HepG2 (cell line): ENCODE measurements around the gene MYH9. TPM values are rescaled to one million over a fixed set of nuclear protein-coding genes. Genes with fewer than 3 reads are reported as not detected.

Experiments
- ATF7-NPFF ChIP-seq: sonication (generic); formaldehyde crosslinking; IDR thresholded peaks from 2 replicates; pipeline ENCODE4 v1.8.1; 2023; ENCODE audit warnings: mild to moderate bottlenecking, low read depth, missing genetic modification reagents, moderate library complexity
- CAMTA2 ChIP-seq: sonication (generic); formaldehyde crosslinking; IDR thresholded peaks from 2 replicates; pipeline ENCODE4 v1.4.0; 2020; ENCODE audit warnings: mild to moderate bottlenecking, missing genetic modification reagents, borderline replicate concordance
- CBX1 ChIP-seq: IDR thresholded peaks from one replicate; pipeline ENCODE4 v1.6.1; 2016; ENCODE audit warnings: antibody characterized with exemption, low read depth
- EP300 ChIP-seq, 3 experiments: sonication (generic) in 1 of 3; formaldehyde crosslinking in 1 of 3; IDR thresholded peaks; 2 replicates each; pipeline versions ENCODE4 v1.5.1 to v1.6.1; 2011 to 2020; ENCODE audit warnings: low read depth in 2 of 3, low read length in 2 of 3, borderline replicate concordance in 1 of 3, improper control_type of control experiment in 1 of 3, mild to moderate bottlenecking in 1 of 3, missing genetic modification reagents in 1 of 3, moderate library complexity in 1 of 3
- HNF4G ChIP-seq, 2 experiments: sonication (generic) in 1 of 2; formaldehyde crosslinking in 1 of 2; IDR thresholded peaks; 2 replicates each; pipeline versions ENCODE4 v1.4.0 to v1.6.1; 2011 to 2020; ENCODE audit warnings: borderline replicate concordance in 2 of 2, low read depth in 2 of 2, mild to moderate bottlenecking in 2 of 2, low read length in 1 of 2, missing genetic modification reagents in 1 of 2, moderate library complexity in 1 of 2
- HNRNPLL ChIP-seq: fragments of 200-400 bp; formaldehyde crosslinking; IDR thresholded peaks from 2 replicates; pipeline ENCODE4 v1.6.1; 2017; ENCODE audit warnings: mild to moderate bottlenecking, low read depth, low read length; ENCODE audit not compliant: poor library complexity, severe bottlenecking
- JUND ChIP-seq: sonication (generic); formaldehyde crosslinking; IDR thresholded peaks from 2 replicates; pipeline ENCODE4 v1.8.0; 2022; ENCODE audit warnings: mild to moderate bottlenecking, missing genetic modification reagents
- MYC ChIP-seq: sonication (generic); formaldehyde crosslinking; IDR thresholded peaks from 2 replicates; pipeline ENCODE4 v1.9.0; 2021; ENCODE audit warnings: missing genetic modification reagents, borderline replicate concordance
- RERE ChIP-seq: IDR thresholded peaks from 2 replicates; pipeline ENCODE4 v1.6.1; 2016; ENCODE audit warnings: low read depth, missing genetic modification reagents, missing compliant biosample characterization
- SAP130 ChIP-seq: IDR thresholded peaks from 2 replicates; pipeline ENCODE4 v1.6.1; 2016; ENCODE audit warnings: low read depth
- TAF1 ChIP-seq: sonication (generic); formaldehyde crosslinking; IDR thresholded peaks from 2 replicates; pipeline ENCODE4 v1.4.0; 2020; ENCODE audit warnings: missing genetic modification reagents
- TOPORS ChIP-seq: sonication (generic); formaldehyde crosslinking; IDR thresholded peaks from 2 replicates; pipeline ENCODE4 v1.8.0; 2023; ENCODE audit warnings: mild to moderate bottlenecking, missing genetic modification reagents
- XRCC5 ChIP-seq: fragments of 200-400 bp; formaldehyde crosslinking; optimal IDR thresholded peaks from 2 replicates; pipeline ENCODE3; 2017; ENCODE audit warnings: mild to moderate bottlenecking, low read length
- ZNF331 ChIP-seq: sonication (generic); formaldehyde crosslinking; IDR thresholded peaks from 2 replicates; pipeline ENCODE4 v1.4.0; 2020; ENCODE audit warnings: missing genetic modification reagents
- ZNF605 ChIP-seq: sonication (generic); formaldehyde crosslinking; IDR thresholded peaks from 2 replicates; pipeline ENCODE4 v1.8.0; 2022; ENCODE audit warnings: mild to moderate bottlenecking, missing genetic modification reagents
- ZNF616 ChIP-seq: sonication (generic); formaldehyde crosslinking; IDR thresholded peaks from 2 replicates; pipeline ENCODE4 v1.5.0; 2020; ENCODE audit warnings: low read depth, mild to moderate bottlenecking, missing genetic modification reagents
- ZSCAN5A ChIP-seq: sonication (generic); formaldehyde crosslinking; IDR thresholded peaks from 2 replicates; pipeline ENCODE4 v1.8.0; 2022; ENCODE audit warnings: mild to moderate bottlenecking, missing genetic modification reagents, borderline replicate concordance
- polyA plus RNA-seq, 8 experiments: library from polyadenylated mRNA; depleted of rRNA in 3 of 8; stranded (reverse) in 7 of 8; unstranded in 1 of 8; fragments of >200 nt; fragmentation: Illumina TruSeq in 4 of 8; extraction: Trizol in 4 of 8; gene quantifications; 2 replicates each; pipeline versions ENCODE4 v1.2.1 to v1.2.3, GENCODE V29; 2011 to 2016; ENCODE audit warnings: low read depth in 4 of 8, missing spikeins in 1 of 8, mixed read lengths in 1 of 8; ENCODE audit not compliant: insufficient read depth in 1 of 8
- total RNA-seq, 5 experiments: library from RNA; depleted of rRNA; stranded (reverse); fragments of >200 nt; fragmentation: Illumina TruSeq; extraction: Trizol; gene quantifications; 2 replicates each; pipeline ENCODE4 v1.2.3, GENCODE V29; 2016; ENCODE audit warnings: low read depth in 1 of 5

Gene MYH9
- total and polyA plus RNA-seq, 2 of the 13 experiments (the other 11 are each of a cell fraction or from before 2014, with no cell fraction given), result 50.7 to 98.5 TPM

GRCh38 chr22:36351921-36352802 lies 35.6 kb downstream of the MYH9 start (continued):
- TF ChIP-seq ZNF331 (CRISPR knock-in tag), result peak; percentile 73; the same call in 1 of the 2 replicates
- TF ChIP-seq JUND (CRISPR knock-in tag), result peak; percentile 34; the same call in 1 of the 2 replicates
- peak; percentile 68; the same call in 1 of the 2 replicates for TF ChIP-seq RERE (CRISPR knock-in tag)
- TF ChIP-seq CBX1, result no peak
- no peak for TF ChIP-seq CAMTA2 (CRISPR knock-in tag)
- TF ChIP-seq EP300 (IDR thresholded peaks at IDR 0.05; ENCODE audit: low read depth in 2 of 2, low read length in 2 of 2), result peak in 1 of 2 experiments; percentile 73; a peak in 2 of 4 replicates
- no peak; the same call in 1 of the 2 replicates for TF ChIP-seq EP300 (CRISPR knock-in tag; IDR thresholded peaks at IDR 0.05; ENCODE audit: borderline replicate concordance)
- peak; percentile 60 for TF ChIP-seq ATF7-NPFF (CRISPR knock-in tag)
- peak; percentile 52; the same call in 1 of the 2 replicates for TF ChIP-seq TAF1
- peak; percentile 92 for TF ChIP-seq SAP130 (CRISPR knock-in tag)
- TF ChIP-seq ZNF605 (CRISPR knock-in tag), result no peak; the same call in none of the 2 replicates
- TF ChIP-seq HNF4G (IDR thresholded peaks at IDR 0.05; ENCODE audit: borderline replicate concordance, low read depth, low read length), result no peak
- 0 out of 2 replicates have a peak, but pooled peaks have one; percentile 14 for TF ChIP-seq HNF4G (CRISPR knock-in tag; IDR thresholded peaks at IDR 0.05; ENCODE audit: borderline replicate concordance, low read depth)
- no peak for TF ChIP-seq TOPORS (CRISPR knock-in tag)
- TF ChIP-seq XRCC5, result no peak
- no peak for TF ChIP-seq ZNF616 (CRISPR knock-in tag)
- TF ChIP-seq MYC (CRISPR knock-in tag), result peak; percentile 93
- no peak for TF ChIP-seq HNRNPLL
- no peak; the same call in 1 of the 2 replicates for TF ChIP-seq ZSCAN5A
